Breast epithelium (tissue), 3 donors: ENCODE data around the gene CEP112.

Experiments
- CTCF ChIP-seq, 3 donors: fragments of 450-650 bp; IDR thresholded peaks; one replicate each; pipeline ENCODE4 v1.5.1; 2016 to 2017; ENCODE audit warnings: antibody characterized with exemption in 3 of 3, mild to moderate bottlenecking in 3 of 3, moderate library complexity in 3 of 3
- POLR2A ChIP-seq: fragments of 450-650 bp; IDR thresholded peaks from one replicate; pipeline ENCODE4 v1.6.1; 2016; ENCODE audit warnings: antibody characterized with exemption, mild to moderate bottlenecking, moderate library complexity

DNA sequence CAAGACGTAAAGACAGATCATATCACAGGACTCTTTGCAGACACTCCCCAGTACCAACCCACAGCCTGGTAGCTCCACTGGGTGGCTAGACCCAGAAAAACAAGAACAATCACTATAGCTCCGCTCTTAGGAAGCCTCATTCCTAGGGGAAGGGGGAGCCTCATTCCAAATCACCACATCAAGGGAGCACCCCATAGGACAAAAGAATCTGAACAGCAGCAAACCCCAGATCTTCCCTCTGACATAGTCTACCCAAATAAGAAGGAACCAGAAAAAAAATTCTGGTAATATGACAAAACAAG lies 237.8 kb downstream of the CEP112 start:
- TF ChIP-seq CTCF (IDR thresholded peaks at IDR 0.05) (no peak), POLR2A (no peak)
